ENCODE results near the gene BCAS1.

GRCh38 chr20:53931597-53931996 lies 138.8 kb downstream of the BCAS1 start:
- no peak for TF ChIP-seq POLR2AphosphoS5 (IDR thresholded peaks at IDR 0.05)
- no peak for TF ChIP-seq CTCF (IDR thresholded peaks at IDR 0.05)

All from prostate gland (tissue), 2 donors.